D341Med (cell line): Measurements from ENCODE around the gene LEMD1.
"Not testable (repeated sequence)": the region's sequence is repeated elsewhere in the genome, so short reads cannot be mapped to it uniquely, and the experiment has no call there.

Experiments used
- DNase-seq: peaks from one replicate; pipeline ENCODE4 v3.0.0; 2012; ENCODE audit warnings: low spot score

LEMD1 gene

DNA sequence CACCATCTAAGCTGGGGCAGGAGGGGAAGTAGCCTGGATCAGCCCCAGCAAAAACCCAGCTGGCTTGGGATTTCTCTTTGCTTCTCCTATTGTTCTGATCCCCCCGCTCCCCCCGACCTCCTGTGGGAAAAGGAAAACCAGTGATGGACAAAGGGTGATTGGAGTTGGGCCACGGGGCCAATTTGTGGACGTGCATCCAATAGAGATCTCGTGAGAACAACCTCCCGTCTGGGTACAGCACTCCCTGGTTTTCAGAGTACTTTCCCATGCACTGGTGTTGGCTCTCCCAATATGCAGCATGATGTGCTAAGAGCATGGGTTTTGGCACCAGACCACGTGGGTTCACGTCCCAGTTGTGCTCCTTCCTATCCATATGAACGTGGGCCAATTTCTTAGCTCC is 25.0 kb upstream of the LEMD1 start:
- DNase-seq, result peak; percentile 58

DNA sequence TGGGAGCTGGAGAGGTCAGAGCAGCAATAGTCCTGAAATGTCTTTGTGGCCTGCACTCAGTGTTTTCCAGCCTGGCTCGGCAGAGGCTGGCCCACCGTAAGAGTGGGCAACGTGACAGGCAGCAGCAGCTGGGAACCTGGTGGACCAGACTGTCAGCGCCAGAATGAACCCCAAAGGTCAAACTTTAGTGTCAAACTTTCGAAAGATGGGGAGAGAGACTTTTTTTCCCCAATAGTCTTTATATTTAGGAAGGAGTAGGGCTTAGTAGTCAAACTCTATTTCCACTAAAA is 23.7 kb upstream of the LEMD1 start:
- no peak for DNase-seq

DNA sequence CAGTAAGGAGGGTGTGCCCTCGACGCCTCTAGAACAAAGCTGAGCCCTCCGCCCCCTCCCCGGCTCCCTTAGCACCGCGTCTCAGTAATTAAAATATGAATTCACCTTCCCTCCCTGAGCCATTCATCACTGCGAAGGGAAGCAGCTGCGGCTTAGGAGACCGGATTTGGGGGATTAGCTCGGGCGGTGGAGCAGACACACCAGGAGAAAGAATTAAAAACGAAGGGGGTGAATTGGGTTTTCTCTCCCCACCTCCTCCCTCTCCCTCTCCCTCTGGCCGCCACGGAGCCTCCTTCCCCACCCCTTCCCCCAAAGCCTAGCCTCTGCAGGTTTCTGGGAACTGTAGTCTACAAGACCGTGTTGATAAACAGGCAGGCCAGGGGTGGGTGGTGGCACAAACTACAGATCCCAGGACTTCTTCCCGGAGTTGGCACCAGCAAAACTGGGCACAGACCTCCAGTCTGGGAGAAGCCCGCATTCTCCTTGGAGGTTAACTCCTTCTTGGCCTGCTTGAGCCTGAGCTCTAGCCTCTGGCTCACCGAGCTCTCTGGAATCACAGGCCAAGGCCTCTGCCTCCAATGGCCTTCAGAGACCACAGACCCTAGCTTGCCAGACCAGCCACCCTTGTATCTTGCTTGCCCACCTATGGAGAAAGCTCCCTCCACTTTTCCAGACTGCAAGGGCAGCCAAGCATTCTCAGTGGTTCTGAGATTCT is 23.2 kb upstream of the LEMD1 start:
- DNase-seq, result peak; percentile 93

- DNase-seq, result no peak
These were observed 22.6 kb upstream of the LEMD1 start for GRCh38 chr1:205444300-205444930.

DNA sequence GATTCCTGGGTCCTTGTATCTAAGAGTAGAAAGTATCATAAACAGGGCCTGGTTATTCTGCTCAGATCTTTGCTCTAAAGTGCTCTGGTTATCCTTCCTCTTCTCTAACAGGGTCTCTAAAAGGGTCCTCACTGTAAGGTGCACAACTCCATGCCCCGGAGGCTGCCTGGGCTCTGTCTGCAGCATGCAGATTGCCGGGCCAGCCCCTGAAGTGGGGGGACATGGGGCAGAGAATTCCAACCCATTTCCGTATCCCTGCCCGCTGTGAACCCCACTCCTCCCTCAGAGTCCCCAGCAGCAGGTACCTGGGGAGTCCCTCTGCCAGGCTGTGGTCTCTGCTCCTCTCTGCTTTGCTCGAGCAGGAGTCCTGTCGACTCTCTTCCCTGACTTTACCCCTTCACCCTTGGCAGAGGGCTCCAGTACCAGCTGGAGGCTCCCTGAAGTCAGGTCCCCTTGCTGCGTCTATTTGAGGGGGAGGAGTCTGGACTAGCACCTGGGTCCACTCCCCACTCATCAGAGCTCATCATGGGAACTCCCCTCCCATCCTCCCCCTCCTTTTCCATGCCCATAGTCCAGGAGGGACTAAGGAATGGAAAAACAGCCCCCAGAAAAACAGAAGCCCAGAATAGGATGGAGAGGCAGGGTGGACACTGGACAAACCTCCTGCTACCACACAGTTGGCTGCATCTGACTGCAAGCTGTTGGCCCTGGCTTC is 21.9 kb upstream of the LEMD1 start:
- DNase-seq, result no peak

- DNase-seq, result no peak
These were observed 20.3 kb upstream of the LEMD1 start for GRCh38 chr1:205442051-205442725.

- no peak for DNase-seq
These were observed 19.8 kb upstream of the LEMD1 start for GRCh38 chr1:205441716-205442050.

- DNase-seq, result no peak
These were observed 19.4 kb upstream of the LEMD1 start for GRCh38 chr1:205441318-205441633.

DNA sequence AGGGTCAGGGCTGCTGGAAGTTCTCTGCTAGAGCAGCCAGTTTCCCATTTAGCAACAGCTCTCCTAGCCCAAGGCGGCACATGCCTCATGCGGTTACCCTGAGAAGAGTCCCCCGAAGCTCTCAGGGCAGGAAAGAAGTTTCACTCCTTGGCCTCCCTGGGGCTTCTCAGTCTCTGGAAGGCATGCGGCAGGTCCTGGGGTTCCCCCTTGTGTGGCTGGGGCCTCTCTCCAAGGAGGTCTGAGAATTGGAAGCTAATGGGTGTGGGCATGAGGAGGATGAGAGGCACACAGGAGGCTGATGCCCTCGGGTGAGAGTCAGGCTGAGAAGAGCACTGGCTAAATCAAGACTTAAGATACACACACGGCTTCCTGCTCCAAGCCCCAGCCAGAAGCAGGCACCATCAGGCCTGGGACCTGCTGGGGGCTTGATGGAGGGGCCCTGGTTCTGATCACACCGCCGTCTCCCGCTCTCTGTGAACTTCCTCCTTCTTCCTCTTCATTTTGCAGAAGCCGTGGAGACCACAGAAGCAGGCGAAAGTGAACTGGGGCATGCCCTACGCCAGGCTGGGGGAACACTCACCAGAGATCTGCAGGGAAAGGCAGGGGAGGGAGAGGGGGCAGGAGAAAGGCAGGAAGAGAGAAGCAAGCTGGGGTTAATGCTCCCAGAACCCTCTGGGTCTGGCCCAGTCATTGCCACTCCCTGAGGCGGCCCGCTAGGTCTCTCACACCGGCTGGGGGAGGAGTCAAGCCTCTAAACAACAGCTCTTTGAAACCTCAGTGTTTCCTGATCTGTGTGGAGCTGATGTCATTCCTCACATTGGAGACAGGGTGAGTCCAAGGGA is 18.8 kb upstream of the LEMD1 start:
- DNase-seq, result no peak

- DNase-seq, result no peak
These were observed 18.2 kb upstream of the LEMD1 start for GRCh38 chr1:205440121-205440475.

- DNase-seq, result peak; percentile 91
These were observed 16.6 kb upstream of the LEMD1 start for GRCh38 chr1:205438213-205439158.

- DNase-seq, result no peak
These were observed 15.7 kb upstream of the LEMD1 start for GRCh38 chr1:205437570-205437969.

DNA sequence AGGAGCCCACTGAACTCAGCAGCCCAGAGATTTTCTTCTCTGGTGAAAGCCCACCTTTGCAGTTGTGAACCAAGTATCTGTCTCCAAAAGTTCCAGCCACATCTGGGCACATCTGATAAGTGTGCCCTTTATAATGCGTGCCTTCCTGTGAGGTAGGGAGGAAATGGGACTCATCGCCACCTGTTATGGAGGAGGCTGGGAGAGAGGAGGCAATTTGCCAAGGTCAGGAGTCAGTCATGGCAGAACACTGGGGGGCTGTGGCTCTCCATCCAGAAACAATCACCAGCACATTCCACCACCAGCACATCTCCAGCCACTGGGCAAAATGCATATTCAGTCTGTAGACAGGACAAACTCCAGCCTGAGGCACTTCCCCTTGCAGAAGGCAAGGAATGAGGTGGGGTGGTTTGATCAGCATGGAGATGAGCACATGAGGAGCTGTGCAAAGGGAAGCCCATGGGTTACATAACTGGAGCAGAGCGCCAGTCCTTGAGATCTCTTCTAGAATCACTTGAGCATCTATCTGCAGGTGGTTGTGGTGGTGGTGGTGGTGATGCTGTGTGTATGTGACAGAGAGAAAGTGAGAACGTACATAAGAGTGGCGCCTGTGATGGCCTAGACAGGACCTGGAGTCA is 15.0 kb upstream of the LEMD1 start:
- DNase-seq, result peak; percentile 12

DNA sequence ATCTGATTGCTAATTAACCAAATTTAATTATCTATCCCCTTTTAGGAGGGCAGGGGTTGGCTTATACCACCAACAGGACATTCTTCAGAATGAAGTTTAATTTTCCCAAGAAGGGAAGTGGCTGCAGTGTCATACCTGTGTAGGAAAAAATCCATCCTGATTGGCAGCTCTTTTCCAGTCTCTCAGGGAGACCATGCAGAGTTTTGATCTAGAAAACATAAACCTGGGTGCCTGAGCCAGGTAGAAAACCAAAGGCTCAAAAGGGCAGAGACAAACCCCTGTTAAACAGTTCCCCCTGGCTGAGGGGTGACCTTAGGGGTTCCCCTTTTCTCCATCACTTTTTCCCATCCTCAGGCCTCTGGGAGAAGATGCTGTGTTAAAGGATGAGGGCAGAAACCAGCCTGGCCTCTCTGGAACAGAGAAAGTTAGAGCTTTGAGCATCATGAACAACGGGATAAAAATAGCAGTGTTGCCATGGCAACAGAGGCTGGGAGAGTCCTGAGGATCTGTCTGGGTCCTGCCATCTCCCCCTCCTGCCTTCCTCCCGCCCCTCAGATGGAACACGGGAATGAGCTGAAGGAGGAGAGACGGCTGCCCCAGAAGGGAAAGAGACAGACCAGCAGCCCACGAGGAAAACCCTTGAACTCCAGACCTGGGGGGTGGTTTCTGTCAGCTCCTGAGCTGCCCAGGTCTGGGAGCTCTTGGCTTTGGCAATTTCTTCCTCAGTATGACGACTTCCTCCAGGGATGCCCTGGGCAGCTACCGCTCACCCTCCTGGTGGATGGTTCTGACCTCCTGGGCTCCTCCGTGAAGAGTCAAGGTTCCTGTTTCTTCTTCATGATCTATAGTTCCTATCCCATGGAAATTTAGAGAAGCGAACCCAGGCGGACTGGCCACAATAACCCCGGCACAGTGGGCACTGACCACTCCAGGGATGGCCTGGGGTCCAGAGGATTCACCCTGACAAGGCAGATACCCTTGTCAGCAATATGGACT is 14.0 kb upstream of the LEMD1 start:
- DNase-seq, result peak; percentile 33

DNA sequence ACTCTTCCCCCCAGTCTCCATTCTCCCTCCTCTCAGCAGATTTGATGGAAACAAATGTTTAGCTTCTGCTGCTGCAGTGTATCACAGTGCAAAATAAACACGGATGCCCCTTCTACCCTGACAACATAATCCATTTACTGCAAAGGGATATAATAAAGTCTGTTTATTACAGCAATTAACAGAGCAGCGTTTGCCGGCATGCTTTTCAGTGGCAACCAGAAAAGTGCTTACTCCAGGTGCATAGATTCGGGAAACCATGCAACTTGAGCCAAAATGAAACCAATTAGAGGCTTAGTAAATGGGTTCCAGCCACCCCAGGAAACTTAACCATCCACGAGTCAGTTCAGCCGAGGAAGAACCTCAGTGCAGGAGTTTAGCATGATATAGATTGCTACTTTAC is 12.9 kb upstream of the LEMD1 start:
- no peak for DNase-seq

GRCh38 chr1:205432692-205433091 is 10.8 kb upstream of the LEMD1 start:
- DNase-seq, result not testable (repeated sequence)

- peak; percentile 17 for DNase-seq
These were observed 10.3 kb upstream of the LEMD1 start for GRCh38 chr1:205432116-205432515.

DNA sequence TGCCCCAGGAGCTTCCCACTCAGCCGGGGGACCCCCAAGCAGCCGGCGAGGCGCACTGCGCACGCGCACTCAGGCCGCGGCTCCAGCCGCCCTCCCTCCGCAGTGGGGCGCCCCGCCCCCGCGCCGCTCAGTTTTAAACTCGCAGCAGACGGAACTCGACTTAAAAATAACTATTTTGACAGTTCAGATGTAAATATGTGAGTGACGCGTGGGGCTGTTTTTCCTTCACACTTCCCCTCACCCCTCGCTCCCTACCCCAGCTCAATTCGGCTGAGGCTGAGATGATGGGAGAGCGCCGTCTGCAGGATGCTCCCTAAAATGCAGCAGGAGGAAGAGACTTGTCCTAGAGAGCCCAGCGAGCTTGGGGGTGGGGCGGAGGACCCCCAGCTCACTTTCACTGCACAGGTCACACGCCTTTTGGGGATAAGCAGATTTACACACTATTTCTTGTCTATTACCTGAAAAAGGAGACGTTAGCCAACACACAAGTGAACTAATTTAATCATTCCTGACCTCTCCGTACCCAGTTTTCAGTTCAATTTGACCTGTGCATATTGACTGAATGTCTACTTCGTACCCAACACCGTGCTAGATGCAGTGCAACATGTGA is 8.9 kb upstream of the LEMD1 start:
- peak; percentile 26 for DNase-seq
